Measurements from ENCODE around the gene EXOC3L4. TPM values are rescaled to one million over a fixed set of nuclear protein-coding genes. Genes with fewer than 3 reads are reported as not detected.
A peak's percentile ranks its signal among the peaks of the same experiment; 100 is the strongest.

The EXOC3L4 gene
- total RNA-seq, 1 experiment from 2014 or later = 1.7 TPM

- Histone ChIP-seq H3K27ac (peak overlapping the region; percentile 38), H3K9me2 (ENCODE audit: insufficient read depth) (no peaks in the 10 kb centered on the region), H3K4me2 (no peak overlapping the region), H3K4me3 (no peak overlapping the region), H2AFZ (no peak overlapping the region), H3K79me2 (ENCODE audit: low read depth) (peaks cover 69% of the 10 kb centered on the region), H3K27me3 (ENCODE audit: insufficient read depth, low read depth) (no peaks in the 10 kb centered on the region), H3K36me3 (ENCODE audit: low read depth) (peaks cover 66% of the 10 kb centered on the region), H3K4me1 (replicated peaks; ENCODE audit: insufficient read depth) (peaks cover 98% of the 10 kb centered on the region), H4K20me1 (ENCODE audit: insufficient read depth) (peaks cover 29% of the 10 kb centered on the region), H3K9me3 (ENCODE audit: insufficient read depth, low read depth) (no peaks in the 10 kb centered on the region), H3F3A (ENCODE audit: insufficient read depth, low read depth) (peaks cover 98% of the 10 kb centered on the region)
- ChIA-PET POLR2A (ENCODE audit: unreplicated experiment) (no interaction called here), CTCF (interaction anchor here (0.6 kb wide), 1 partner anchor 156 kb away, joined by 4 read pairs; no protein-coding TSS in a partner anchor)
- BruUV-seq (replicated peaks) = no TSS peak
- TF ChIP-seq EZH2 (IDR thresholded peaks at IDR 0.05; ENCODE audit: low read depth) (no peak), CTCF (conservative IDR thresholded peaks at IDR 0.05) (no peak)
- intact Hi-C loops (cut with micrococcal nuclease; ENCODE audit: unreplicated experiment) = no loop called here
- no peak for DNase-seq
Measured at GRCh38 chr14:103132381-103133209, 38.1 kb downstream of the EXOC3L4 start.

- H3K4me2 ChIP-seq = peak overlapping the region; percentile 11; the same call in 1 of the 2 replicates
- peak overlapping the region; percentile 48 for H3K27ac ChIP-seq
- ChIA-PET CTCF (interaction anchor here (0.5 to 1.8 kb wide), 3 partner anchors 29 to 155 kb away, joined by 4 to 7 read pairs (median 4); no protein-coding TSS in a partner anchor), POLR2A (ENCODE audit: unreplicated experiment) (no interaction called here)
- peaks cover 61% of the 10 kb centered on the region for H3K79me2 ChIP-seq (ENCODE audit: low read depth)
- peaks cover 62% of the 10 kb centered on the region for H3K36me3 ChIP-seq (ENCODE audit: low read depth)
- H3K27me3 ChIP-seq (ENCODE audit: insufficient read depth, low read depth) = no peaks in the 10 kb centered on the region
- no peak overlapping the region for H2AFZ ChIP-seq
- intact Hi-C loops (cut with micrococcal nuclease; ENCODE audit: unreplicated experiment) = no loop called here
- H3K9me3 ChIP-seq (ENCODE audit: insufficient read depth, low read depth) = no peaks in the 10 kb centered on the region
- no peaks in the 10 kb centered on the region for H3K9me2 ChIP-seq (ENCODE audit: insufficient read depth)
- BruUV-seq (replicated peaks) = no TSS peak
- no peak for DNase-seq
- peaks cover 93% of the 10 kb centered on the region for H3K4me1 ChIP-seq (replicated peaks; ENCODE audit: insufficient read depth)
- H4K20me1 ChIP-seq (ENCODE audit: insufficient read depth) = peaks cover 23% of the 10 kb centered on the region
- TF ChIP-seq EZH2 (IDR thresholded peaks at IDR 0.05; ENCODE audit: low read depth) (no peak), CTCF (conservative IDR thresholded peaks at IDR 0.05) (no peak)
- peaks cover 98% of the 10 kb centered on the region for H3F3A ChIP-seq (ENCODE audit: insufficient read depth, low read depth)
- H3K4me3 ChIP-seq = no peak overlapping the region
Measured at GRCh38 chr14:103133210-103134140, 39.0 kb downstream of the EXOC3L4 start.

- DNase-seq = no peak
- ChIA-PET CTCF (interaction anchor here (0.5 to 1.8 kb wide), 3 partner anchors 28 to 31 kb away, joined by 4 to 9 read pairs (median 7); no protein-coding TSS in a partner anchor), POLR2A (ENCODE audit: unreplicated experiment) (no interaction called here)
- TF ChIP-seq EZH2 (IDR thresholded peaks at IDR 0.05; ENCODE audit: low read depth) (no peak), CTCF (conservative IDR thresholded peaks at IDR 0.05) (no peak)
- Histone ChIP-seq H3K4me2 (peak overlapping the region; percentile 55), H2AFZ (no peak overlapping the region), H3K9me3 (ENCODE audit: insufficient read depth, low read depth) (no peaks in the 10 kb centered on the region), H3K27me3 (ENCODE audit: insufficient read depth, low read depth) (no peaks in the 10 kb centered on the region), H3F3A (ENCODE audit: insufficient read depth, low read depth) (peaks cover 97% of the 10 kb centered on the region), H3K27ac (peak overlapping the region; percentile 85), H3K36me3 (ENCODE audit: low read depth) (peaks cover 62% of the 10 kb centered on the region), H3K79me2 (ENCODE audit: low read depth) (peaks cover 51% of the 10 kb centered on the region), H3K4me3 (no peak overlapping the region), H3K4me1 (replicated peaks; ENCODE audit: insufficient read depth) (peaks cover 83% of the 10 kb centered on the region), H4K20me1 (ENCODE audit: insufficient read depth) (peaks cover 19% of the 10 kb centered on the region; the same call in 1 of the 2 replicates), H3K9me2 (ENCODE audit: insufficient read depth) (no peaks in the 10 kb centered on the region)
- no TSS peak for BruUV-seq (replicated peaks)
- intact Hi-C loops (cut with micrococcal nuclease; ENCODE audit: unreplicated experiment) = no loop called here
Measured at GRCh38 chr14:103134405-103134804, 39.9 kb downstream of the EXOC3L4 start.
